Right lobe of liver (tissue), 6 donors: ENCODE results near the gene SETD5. TPM values are rescaled to one million over a fixed set of nuclear protein-coding genes. Genes with fewer than 3 reads are reported as not detected.

Source experiments
- ATAC-seq, 4 donors: fragments of 200-7000 bp; cut with Tn5 transposase; one replicate each; pipeline ENCODE4 v1.9.1; 2020; ENCODE audit warnings: mild to moderate bottlenecking in 4 of 4, moderate library complexity in 4 of 4
- DNase-seq, 3 donors: peaks; one replicate each; pipeline ENCODE4 v3.0.0-alpha.2; 2020
- H3K27ac ChIP-seq, 3 donors: fragments of 200-600 bp; one replicate each; pipeline ENCODE4 v1.8.0; 2022
- H3K27me3 ChIP-seq, 2 donors: fragments of 200-600 bp; one replicate each; pipeline ENCODE4 v1.8.0; 2022
- H3K36me3 ChIP-seq, 4 donors: fragments of 200-600 bp; sonication (generic) in 1 of 4; one replicate each; pipeline versions ENCODE4 v1.5.1 to v1.8.0; 2017 to 2022; ENCODE audit warnings: control low read depth in 1 of 4
- H3K4me1 ChIP-seq, 4 donors: fragments of 200-600 bp; sonication (generic) in 1 of 4; one replicate each; pipeline versions ENCODE4 v1.5.1 to v1.8.0; 2017 to 2022; ENCODE audit warnings: control low read depth in 1 of 4
- H3K4me3 ChIP-seq, 3 donors: fragments of 200-600 bp; one replicate each; pipeline ENCODE4 v1.8.0; 2022
- H3K9me3 ChIP-seq, 4 donors: fragments of 200-600 bp; sonication (generic) in 1 of 4; one replicate each; pipeline versions ENCODE4 v1.5.1 to v1.8.0; 2017 to 2022; ENCODE audit warnings: control low read depth in 1 of 4
- CTCF ChIP-seq, 4 donors: fragments of 200-600 bp in 3 of 4; fragments of 450-650 bp in 1 of 4; IDR thresholded peaks; one replicate each; pipeline versions ENCODE4 v1.5.1 to v1.8.0; 2016 to 2022; ENCODE audit warnings: antibody characterized with exemption in 4 of 4, mild to moderate bottlenecking in 2 of 4
- POLR2A ChIP-seq: fragments of 450-650 bp; IDR thresholded peaks from one replicate; pipeline ENCODE4 v1.6.1; 2017; ENCODE audit warnings: antibody characterized with exemption, mild to moderate bottlenecking
- WGBS: methylation state at CpG from one replicate; pipeline ENCODE4 v1.1.6; 2018; ENCODE audit warnings: low coverage, low lambda C conversion rate; ENCODE audit not compliant: insufficient coverage; ENCODE audit errors: missing lambda C conversion rate; 5-methylcytosine and 5-hydroxymethylcytosine counted together
- intact Hi-C, 2 donors: fragments of 100-400 bp; cut with DNase I; formaldehyde crosslinking; loops; one replicate each; pipeline versions ENCODE4 v1.11.2 to v1.14.1; 2022
- total RNA-seq, 6 experiments: library from RNA; depleted of rRNA in 2 of 6; stranded (reverse); fragments of >200 nt in 2 of 6; fragmentation: NEBNext Ultra II Directional in 3 of 6; extraction: Animal tissue kit (Norgen Biotek cat#: 25700) in 3 of 6; gene quantifications; one replicate each; pipeline versions ENCODE4 v1.1.0 to v1.2.4, GENCODE V29; 2016 to 2023
- donor health status: DM: no; HTN: yes; CAD: no.
- donor health status: DM: no; HTN: no; CAD: no.
- donor health status: DM: no; HTN: no; CAD: no.
- donor health status: DM: no; HTN: yes; CAD: no.
- donor health status: DM: no; HTN: yes; CAD: no.

SETD5 gene
- total RNA-seq, 6 experiments from 2014 or later = 38.7 to 71.4 (median 52.3) TPM

- TF ChIP-seq POLR2A (no peak), CTCF (IDR thresholded peaks at IDR 0.05) (no peak)
Observed at GRCh38 chr3:9408546-9408945, 11.1 kb downstream of the SETD5 start.

GRCh38 chr3:9409981-9410854 is 12.8 kb downstream of the SETD5 start:
- DNase-seq (no peak), ATAC-seq (no peak)
- intact Hi-C loops = no loop called here
- H3K36me3 ChIP-seq = no peaks in the 10 kb centered on the region
- H3K4me1 ChIP-seq = peaks cover 0 to 68% (median 11%) of the 10 kb centered on the region in 4 donors
- peak overlapping the region in 1 of 3 donors; percentile 24 for H3K27ac ChIP-seq
- TF ChIP-seq CTCF (IDR thresholded peaks at IDR 0.05) (no peak), POLR2A (no peak)
- H3K27me3 ChIP-seq = no peaks in the 10 kb centered on the region
- no peaks in the 10 kb centered on the region for H3K9me3 ChIP-seq
- no peak overlapping the region for H3K4me3 ChIP-seq
- WGBS = 61% methylated on average over 6 of the region's 6 CpGs

More at GRCh38 chr3:9408546-9408945, 11.1 kb downstream of the SETD5 start:
- H3K4me3 ChIP-seq = no peak overlapping the region
- H3K4me1 ChIP-seq = peaks cover 0 to 74% (median 17%) of the 10 kb centered on the region in 4 donors
- DNase-seq (no peak), ATAC-seq (no peak)
- no peaks in the 10 kb centered on the region for H3K36me3 ChIP-seq
- intact Hi-C loops = no loop called here
- no peaks in the 10 kb centered on the region for H3K27me3 ChIP-seq
- 53% methylated on average over 1 of the region's 1 CpG for WGBS
- H3K9me3 ChIP-seq = no peaks in the 10 kb centered on the region
- no peak overlapping the region for H3K27ac ChIP-seq

GRCh38 chr3:9411302-9411701 is 13.9 kb downstream of the SETD5 start:
- TF ChIP-seq CTCF (IDR thresholded peaks at IDR 0.05) = no peak
- no peak for TF ChIP-seq POLR2A
- no peaks in the 10 kb centered on the region for H3K9me3 ChIP-seq
- peaks cover 0 to 73% (median 15%) of the 10 kb centered on the region in 4 donors for H3K4me1 ChIP-seq
- no peak for DNase-seq
- no peaks in the 10 kb centered on the region for H3K36me3 ChIP-seq
- intact Hi-C loops = no loop called here
- WGBS = 84% methylated on average over 1 of the region's 1 CpG
- no peak overlapping the region for H3K4me3 ChIP-seq
- no peaks in the 10 kb centered on the region for H3K27me3 ChIP-seq
- H3K27ac ChIP-seq = peak overlapping the region in 1 of 3 donors; percentile 20
- no peak for ATAC-seq

- Histone ChIP-seq H3K9me3 (no peaks in the 10 kb centered on the region), H3K4me1 (peaks cover 0 to 79% (median 19%) of the 10 kb centered on the region in 4 donors), H3K27ac (peak overlapping the region in 1 of 3 donors; percentile 20), H3K27me3 (no peaks in the 10 kb centered on the region), H3K4me3 (no peak overlapping the region), H3K36me3 (no peaks in the 10 kb centered on the region)
- TF ChIP-seq CTCF (IDR thresholded peaks at IDR 0.05) (no peak), POLR2A (no peak)
- intact Hi-C loops = no loop called here
- ATAC-seq = no peak
- 30% methylated on average over 1 of the region's 1 CpG for WGBS
- DNase-seq = no peak
Observed at GRCh38 chr3:9412293-9412692, 14.9 kb downstream of the SETD5 start.
